Measurements from ENCODE around the gene NR2C2AP.

- no peak for TF ChIP-seq CTCF (conservative IDR thresholded peaks at IDR 0.05 in 1 of 2, IDR thresholded peaks at IDR 0.05 in 1 of 2; ENCODE audit: low read depth in 1 of 2, low read length in 2 of 2)
- peak; percentile 32 for TF ChIP-seq EZH2 (IDR thresholded peaks at IDR 0.05; ENCODE audit: low read length, missing control alignments)
Observed at GRCh38 chr19:19212916-19213315, 9.7 kb upstream of the NR2C2AP start.
